ENCODE results near the gene CNKSR3. TPM values are rescaled to one million over a fixed set of nuclear protein-coding genes. Genes with fewer than 3 reads are reported as not detected.

Gene CNKSR3
- total RNA-seq, 1 donor from 2014 or later, result 2.0 TPM

GRCh38 chr6:154508573-154509375, 1.7 kb downstream of the CNKSR3 start:
- H3K9me3 Mint-ChIP-seq (ENCODE audit: unreplicated experiment), result peaks cover 4% of the 10 kb centered on the region
- peaks cover 3% of the 10 kb centered on the region for H3K4me1 Mint-ChIP-seq (ENCODE audit: low read depth, unreplicated experiment)
- no peak for TF ChIP-seq CTCF (IDR thresholded peaks at IDR 0.05; ENCODE audit: partially characterized antibody, unreplicated experiment)
- no peak for DNase-seq
- no peaks in the 10 kb centered on the region for H3K36me3 Mint-ChIP-seq (ENCODE audit: unreplicated experiment)
- H3K4me3 Mint-ChIP-seq (ENCODE audit: unreplicated experiment), result peak overlapping the region; percentile 87
- no peak overlapping the region for H3K27ac Mint-ChIP-seq (ENCODE audit: unreplicated experiment)
- H3K27me3 Mint-ChIP-seq (ENCODE audit: unreplicated experiment), result peaks cover 5% of the 10 kb centered on the region

- Mint-ChIP-seq H3K4me1 (ENCODE audit: low read depth, unreplicated experiment) (peaks cover 3% of the 10 kb centered on the region), H3K9me3 (ENCODE audit: unreplicated experiment) (peaks cover 4% of the 10 kb centered on the region), H3K4me3 (ENCODE audit: unreplicated experiment) (no peak overlapping the region), H3K27ac (ENCODE audit: unreplicated experiment) (no peak overlapping the region), H3K27me3 (ENCODE audit: unreplicated experiment) (peaks cover 5% of the 10 kb centered on the region), H3K36me3 (ENCODE audit: unreplicated experiment) (no peaks in the 10 kb centered on the region)
- no peak for DNase-seq
- no peak for TF ChIP-seq CTCF (IDR thresholded peaks at IDR 0.05; ENCODE audit: partially characterized antibody, unreplicated experiment)
Observed at GRCh38 chr6:154506991-154507898, 3.2 kb downstream of the CNKSR3 start.

- Mint-ChIP-seq H3K27ac (ENCODE audit: unreplicated experiment) (no peak overlapping the region), H3K4me3 (ENCODE audit: unreplicated experiment) (no peak overlapping the region), H3K4me1 (ENCODE audit: low read depth, unreplicated experiment) (peaks cover 3% of the 10 kb centered on the region), H3K36me3 (ENCODE audit: unreplicated experiment) (no peaks in the 10 kb centered on the region), H3K9me3 (ENCODE audit: unreplicated experiment) (peaks cover 4% of the 10 kb centered on the region), H3K27me3 (ENCODE audit: unreplicated experiment) (peaks cover 5% of the 10 kb centered on the region)
- TF ChIP-seq CTCF (IDR thresholded peaks at IDR 0.05; ENCODE audit: partially characterized antibody, unreplicated experiment), result no peak
- DNase-seq, result no peak
Observed at GRCh38 chr6:154506582-154506981, 3.9 kb downstream of the CNKSR3 start.

GRCh38 chr6:154506108-154506507, 4.4 kb downstream of the CNKSR3 start:
- Mint-ChIP-seq H3K4me3 (ENCODE audit: unreplicated experiment) (no peak overlapping the region), H3K27ac (ENCODE audit: unreplicated experiment) (no peak overlapping the region), H3K36me3 (ENCODE audit: unreplicated experiment) (no peaks in the 10 kb centered on the region), H3K9me3 (ENCODE audit: unreplicated experiment) (peaks cover 4% of the 10 kb centered on the region), H3K4me1 (ENCODE audit: low read depth, unreplicated experiment) (peaks cover 3% of the 10 kb centered on the region), H3K27me3 (ENCODE audit: unreplicated experiment) (peaks cover 5% of the 10 kb centered on the region)
- no peak for TF ChIP-seq CTCF (IDR thresholded peaks at IDR 0.05; ENCODE audit: partially characterized antibody, unreplicated experiment)
- DNase-seq, result no peak

Data from glutamatergic neuron (in vitro differentiated cells).